ENCODE measurements around the gene CADM2. TPM values are rescaled to one million over a fixed set of nuclear protein-coding genes. Genes with fewer than 3 reads are reported as not detected.

The CADM2 gene
- total RNA-seq, 1 experiment from 2014 or later = 3.7 TPM

DNA sequence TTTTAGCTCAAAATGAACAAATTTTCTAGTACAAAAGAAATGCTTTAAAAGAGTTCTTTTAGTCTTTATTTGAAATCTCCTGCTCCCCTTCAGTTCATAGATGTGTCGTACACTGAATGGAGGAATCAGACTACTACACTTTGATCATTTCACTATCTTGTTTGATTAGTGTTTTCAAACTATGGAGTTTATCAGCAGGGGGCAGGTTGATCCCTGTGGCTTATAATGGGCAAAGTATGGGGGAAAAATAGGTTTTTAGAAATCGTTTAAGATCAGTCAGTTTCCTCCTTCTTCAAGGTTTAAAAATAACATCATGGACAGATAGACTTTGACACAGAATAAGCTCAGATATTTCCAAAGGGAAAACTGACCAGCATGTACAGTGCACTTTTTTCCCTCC, 701.7 kb downstream of the CADM2 start:
- TF ChIP-seq EZH2 (IDR thresholded peaks at IDR 0.05; ENCODE audit: borderline replicate concordance, low read depth, low read length, poor library complexity, severe bottlenecking) = no peak
- TF ChIP-seq, protein P1, sequence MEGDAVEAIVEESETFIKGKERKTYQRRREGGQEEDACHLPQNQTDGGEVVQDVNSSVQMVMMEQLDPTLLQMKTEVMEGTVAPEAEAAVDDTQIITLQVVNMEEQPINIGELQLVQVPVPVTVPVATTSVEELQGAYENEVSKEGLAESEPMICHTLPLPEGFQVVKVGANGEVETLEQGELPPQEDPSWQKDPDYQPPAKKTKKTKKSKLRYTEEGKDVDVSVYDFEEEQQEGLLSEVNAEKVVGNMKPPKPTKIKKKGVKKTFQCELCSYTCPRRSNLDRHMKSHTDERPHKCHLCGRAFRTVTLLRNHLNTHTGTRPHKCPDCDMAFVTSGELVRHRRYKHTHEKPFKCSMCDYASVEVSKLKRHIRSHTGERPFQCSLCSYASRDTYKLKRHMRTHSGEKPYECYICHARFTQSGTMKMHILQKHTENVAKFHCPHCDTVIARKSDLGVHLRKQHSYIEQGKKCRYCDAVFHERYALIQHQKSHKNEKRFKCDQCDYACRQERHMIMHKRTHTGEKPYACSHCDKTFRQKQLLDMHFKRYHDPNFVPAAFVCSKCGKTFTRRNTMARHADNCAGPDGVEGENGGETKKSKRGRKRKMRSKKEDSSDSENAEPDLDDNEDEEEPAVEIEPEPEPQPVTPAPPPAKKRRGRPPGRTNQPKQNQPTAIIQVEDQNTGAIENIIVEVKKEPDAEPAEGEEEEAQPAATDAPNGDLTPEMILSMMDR (conservative IDR thresholded peaks at IDR 0.05; ENCODE audit: low read depth, low read length) = no peak
- H3K27me3 ChIP-seq (replicated peaks; ENCODE audit: insufficient read depth, low read depth, low read length, poor library complexity) = no peaks in the 10 kb centered on the region
- ChIA-PET CTCF (interaction anchor here (0.7 kb wide), 1 partner anchor 55 kb away, joined by 5 read pairs; no protein-coding TSS in a partner anchor), POLR2A (ENCODE audit: low non-redundant PET) (no interaction called here)
- no peak overlapping the region for H3K4me3 ChIP-seq (ENCODE audit: low read depth, low read length, poor library complexity, severe bottlenecking)
- no TSS peak for BruUV-seq (replicated peaks)
- H3K27ac ChIP-seq (ENCODE audit: low read depth, low read length, poor library complexity, severe bottlenecking) = no peak overlapping the region
- intact Hi-C loops (cut with micrococcal nuclease; ENCODE audit: unreplicated experiment) = no loop called here
- H3K36me3 ChIP-seq (ENCODE audit: insufficient read depth, low read length, poor library complexity, severe bottlenecking) = no peaks in the 10 kb centered on the region
- DNase-seq (ENCODE audit: low spot score) = peak; percentile 1
- H3K4me1 ChIP-seq (ENCODE audit: insufficient read depth, low read length, poor library complexity, severe bottlenecking) = no peaks in the 10 kb centered on the region
- H3K9me3 ChIP-seq (ENCODE audit: low read depth, low read length, poor library complexity, severe bottlenecking) = no peaks in the 10 kb centered on the region

DNA sequence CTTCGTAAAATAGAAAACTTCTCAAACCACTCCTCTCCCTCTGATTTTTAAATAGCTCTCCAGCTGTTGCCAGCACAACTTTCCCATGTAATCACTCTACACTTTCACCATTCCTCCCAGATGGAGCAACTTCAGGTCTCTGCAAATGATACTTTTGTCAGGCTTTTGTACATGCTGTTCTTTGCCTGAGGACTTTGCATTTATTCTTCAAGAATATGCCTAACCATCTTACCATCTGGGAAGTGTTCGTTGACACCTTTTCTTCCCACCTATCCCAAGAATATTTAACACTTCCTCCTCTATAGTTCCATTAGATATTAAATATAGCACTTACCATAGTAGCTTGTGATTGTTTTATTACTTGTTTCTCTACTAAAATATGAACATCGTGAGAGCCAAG, 703.7 kb downstream of the CADM2 start:
- ChIA-PET POLR2A (ENCODE audit: low non-redundant PET) (no interaction called here), CTCF (no interaction called here)
- intact Hi-C loops (cut with micrococcal nuclease; ENCODE audit: unreplicated experiment) = no loop called here
- H3K4me3 ChIP-seq (ENCODE audit: low read depth, low read length, poor library complexity, severe bottlenecking) = no peak overlapping the region
- no peaks in the 10 kb centered on the region for H3K4me1 ChIP-seq (ENCODE audit: insufficient read depth, low read length, poor library complexity, severe bottlenecking)
- no peak overlapping the region for H3K27ac ChIP-seq (ENCODE audit: low read depth, low read length, poor library complexity, severe bottlenecking)
- no peak for TF ChIP-seq EZH2 (IDR thresholded peaks at IDR 0.05; ENCODE audit: borderline replicate concordance, low read depth, low read length, poor library complexity, severe bottlenecking)
- TF ChIP-seq, protein P1 (conservative IDR thresholded peaks at IDR 0.05; ENCODE audit: low read depth, low read length) = no peak
- no TSS peak for BruUV-seq (replicated peaks)
- H3K36me3 ChIP-seq (ENCODE audit: insufficient read depth, low read length, poor library complexity, severe bottlenecking) = no peaks in the 10 kb centered on the region
- no peaks in the 10 kb centered on the region for H3K27me3 ChIP-seq (replicated peaks; ENCODE audit: insufficient read depth, low read depth, low read length, poor library complexity)
- no peak for DNase-seq (ENCODE audit: low spot score)
- no peaks in the 10 kb centered on the region for H3K9me3 ChIP-seq (ENCODE audit: low read depth, low read length, poor library complexity, severe bottlenecking)

DNA sequence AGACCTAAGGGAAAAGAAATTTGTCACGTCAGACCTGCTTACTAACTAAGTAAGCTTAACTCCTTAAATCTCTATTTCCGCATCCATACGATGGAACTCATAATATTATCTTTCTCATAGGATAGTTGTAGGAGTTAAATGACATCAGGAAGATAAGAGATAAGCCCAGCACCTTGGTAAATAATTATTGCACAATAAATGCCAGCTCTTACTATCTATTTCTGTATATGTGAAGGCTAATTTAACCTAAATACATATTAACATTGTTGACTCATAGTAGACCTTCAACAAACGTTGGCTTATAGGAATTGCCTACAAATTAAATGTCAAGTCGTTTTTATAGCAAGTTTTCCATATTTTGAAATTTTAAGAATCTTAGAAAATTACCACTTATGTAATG, 709.0 kb downstream of the CADM2 start:
- H3K9me3 ChIP-seq (ENCODE audit: low read depth, low read length, poor library complexity, severe bottlenecking) = no peaks in the 10 kb centered on the region
- no peaks in the 10 kb centered on the region for H3K4me1 ChIP-seq (ENCODE audit: insufficient read depth, low read length, poor library complexity, severe bottlenecking)
- intact Hi-C loops (cut with micrococcal nuclease; ENCODE audit: unreplicated experiment) = no loop called here
- no peaks in the 10 kb centered on the region for H3K36me3 ChIP-seq (ENCODE audit: insufficient read depth, low read length, poor library complexity, severe bottlenecking)
- no peak for DNase-seq (ENCODE audit: low spot score)
- TF ChIP-seq EZH2 (IDR thresholded peaks at IDR 0.05; ENCODE audit: borderline replicate concordance, low read depth, low read length, poor library complexity, severe bottlenecking) = no peak
- TF ChIP-seq, protein P1 (conservative IDR thresholded peaks at IDR 0.05; ENCODE audit: low read depth, low read length) = no peak
- CTCF ChIA-PET = no interaction called here
- POLR2A ChIA-PET (ENCODE audit: low non-redundant PET) = no interaction called here
- H3K27ac ChIP-seq (ENCODE audit: low read depth, low read length, poor library complexity, severe bottlenecking) = no peak overlapping the region
- H3K4me3 ChIP-seq (ENCODE audit: low read depth, low read length, poor library complexity, severe bottlenecking) = no peak overlapping the region
- BruUV-seq (replicated peaks) = no TSS peak
- H3K27me3 ChIP-seq (replicated peaks; ENCODE audit: insufficient read depth, low read depth, low read length, poor library complexity) = no peaks in the 10 kb centered on the region

Measured in A673 (cell line).